HG03025 (cell line): ENCODE data around the gene GPR37.

Source experiments
- ATAC-seq: cut with Tn5 transposase; IDR thresholded peaks from one replicate; pipeline ENCODE4 v1.9.1; 2021; ENCODE audit warnings: mild to moderate bottlenecking, moderate library complexity; ENCODE audit not compliant: unreplicated experiment, low FRiP score

Gene GPR37

GRCh38 chr7:124737760-124738300, 27.8 kb downstream of the GPR37 start:
- ATAC-seq: no peak

GRCh38 chr7:124728610-124729009, 37.0 kb downstream of the GPR37 start:
- no peak for ATAC-seq

GRCh38 chr7:124724507-124725192, 40.9 kb downstream of the GPR37 start:
- ATAC-seq: no peak

DNA sequence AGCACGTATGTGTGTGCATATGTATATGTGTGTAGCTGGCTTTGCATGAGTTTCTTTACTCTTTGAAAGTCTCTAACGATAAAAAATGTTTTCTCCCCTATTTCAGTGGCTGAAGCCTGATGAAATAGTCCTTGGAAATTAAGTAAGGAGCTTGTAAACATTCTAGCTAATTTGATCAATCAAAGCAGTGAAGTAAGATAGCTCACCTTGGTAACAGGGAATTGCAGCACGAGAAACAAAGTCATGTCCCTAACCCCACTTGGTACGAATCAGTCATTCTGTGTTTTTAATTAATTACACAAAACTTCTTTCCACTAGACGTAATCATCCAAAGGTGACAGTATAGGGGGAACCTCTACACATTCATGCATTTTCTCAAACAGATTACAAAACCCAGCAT, 41.5 kb downstream of the GPR37 start:
- no peak for ATAC-seq

GRCh38 chr7:124723012-124723411, 42.6 kb downstream of the GPR37 start:
- ATAC-seq: no peak

DNA sequence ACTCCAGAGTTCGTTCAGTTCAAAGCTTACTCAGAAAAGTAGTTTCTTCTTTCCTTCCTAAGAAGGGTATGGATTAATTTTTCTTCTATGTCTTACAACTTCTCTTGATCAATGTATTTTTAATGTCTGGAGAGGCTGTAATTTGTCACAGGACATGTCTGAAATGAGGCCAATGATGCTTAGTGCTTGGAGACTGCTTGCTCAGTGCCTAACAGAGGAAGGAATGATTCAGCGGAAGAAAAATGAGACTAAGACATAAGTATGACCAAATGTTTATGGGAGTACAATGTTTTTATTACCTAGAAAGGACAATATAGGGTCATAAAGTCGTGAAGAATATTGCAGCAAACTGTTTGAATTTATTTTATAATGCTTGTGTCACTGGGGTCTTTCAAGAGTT, 43.3 kb downstream of the GPR37 start:
- no peak for ATAC-seq

DNA sequence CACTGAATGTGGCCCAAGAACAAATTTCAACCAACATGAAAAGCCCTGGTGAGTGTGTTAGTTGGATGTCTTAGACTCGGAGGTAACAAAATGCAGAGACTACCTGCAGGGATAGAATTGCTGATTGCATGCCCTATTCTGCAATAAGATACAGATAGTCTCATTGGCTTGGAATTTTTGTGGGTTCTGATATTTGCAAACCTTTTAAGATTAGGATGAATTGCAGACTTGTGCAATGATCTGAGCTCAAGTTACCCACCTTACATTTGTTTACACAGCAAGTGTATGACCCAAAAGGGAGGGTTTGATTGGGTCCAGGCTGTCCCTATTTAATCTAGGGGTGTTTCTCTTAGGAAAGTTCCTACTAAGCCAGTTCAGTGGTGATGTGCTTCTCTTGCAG, 45.4 kb downstream of the GPR37 start:
- no peak for ATAC-seq

DNA sequence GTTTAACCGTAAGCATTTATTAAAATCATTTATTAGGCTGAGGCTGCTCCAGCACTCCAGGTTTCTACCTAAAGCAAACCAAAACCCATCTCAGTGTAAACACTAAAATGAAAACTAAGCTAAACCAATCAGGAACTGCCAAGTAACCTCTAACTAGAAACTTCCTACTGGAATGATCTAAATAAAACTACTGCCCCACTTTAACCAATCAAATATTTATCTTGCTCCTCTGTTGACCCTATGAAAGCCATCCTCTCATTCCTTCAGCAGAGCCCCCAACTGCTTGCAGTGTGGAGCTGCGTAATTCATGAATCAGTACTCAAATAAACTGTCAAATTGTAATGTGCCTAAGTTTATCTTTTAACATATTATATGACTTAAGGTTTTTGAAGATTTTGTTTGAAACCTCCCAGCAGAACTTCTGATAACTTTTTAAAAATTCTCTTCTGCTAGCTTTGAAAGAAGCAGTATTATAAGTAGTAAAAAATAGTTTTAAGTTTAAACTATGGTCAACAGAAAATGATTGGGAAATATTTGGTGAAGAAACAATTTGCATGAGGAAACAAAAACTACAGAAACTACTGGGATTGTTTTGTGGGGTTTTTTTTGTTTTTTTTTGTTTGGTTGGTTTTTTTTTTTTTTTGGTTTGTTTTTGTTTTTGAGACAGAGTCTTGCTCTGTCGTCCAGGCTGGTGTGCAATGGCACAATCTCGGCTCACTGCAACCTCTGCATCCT, 47.4 kb downstream of the GPR37 start:
- ATAC-seq: no peak

- no peak for ATAC-seq
Measured at GRCh38 chr7:124716894-124717293, 48.7 kb downstream of the GPR37 start.

GRCh38 chr7:124713086-124713485, 52.5 kb downstream of the GPR37 start:
- no peak for ATAC-seq

DNA sequence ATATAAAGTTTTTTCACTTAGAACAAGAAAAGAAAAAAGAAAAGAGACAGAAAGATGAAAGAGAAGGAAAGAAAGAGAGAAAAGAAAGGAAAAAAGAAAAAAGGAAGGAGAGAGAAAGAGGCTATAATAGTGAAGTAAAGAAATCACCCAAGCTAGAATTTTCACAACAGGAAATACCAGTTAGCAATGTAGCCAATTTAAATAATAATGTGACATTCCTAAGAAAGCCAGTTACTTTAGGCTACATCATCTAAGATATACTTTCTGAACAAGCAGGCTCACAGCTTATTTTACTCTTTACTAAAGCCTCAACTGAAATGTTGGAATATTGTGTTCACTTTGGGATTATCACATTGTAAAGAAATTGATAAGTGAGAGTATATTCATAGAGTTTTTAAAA, 53.6 kb downstream of the GPR37 start:
- ATAC-seq: no peak

- no peak for ATAC-seq
Measured at GRCh38 chr7:124702385-124702784, 63.2 kb downstream of the GPR37 start.

GRCh38 chr7:124701955-124702354, 63.6 kb downstream of the GPR37 start:
- no peak for ATAC-seq

DNA sequence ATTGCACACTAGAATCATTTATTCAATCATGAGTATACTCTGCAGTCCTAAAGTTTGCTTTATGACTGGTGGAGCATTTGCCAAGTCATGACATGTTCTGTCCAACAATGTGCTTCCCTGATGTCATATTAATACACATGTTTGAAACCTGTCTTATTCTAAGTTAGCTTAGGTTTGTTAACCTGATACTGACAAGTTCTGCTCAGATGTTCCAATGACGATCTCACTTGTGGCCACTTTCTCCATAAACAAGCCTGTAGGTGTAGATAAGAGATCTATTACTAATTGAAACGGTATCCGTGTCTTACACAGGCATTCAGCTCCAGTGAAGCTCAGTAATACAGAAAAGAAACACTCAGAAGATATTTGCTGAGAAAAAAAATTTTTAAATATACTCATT, 64.9 kb downstream of the GPR37 start:
- no peak for ATAC-seq

DNA sequence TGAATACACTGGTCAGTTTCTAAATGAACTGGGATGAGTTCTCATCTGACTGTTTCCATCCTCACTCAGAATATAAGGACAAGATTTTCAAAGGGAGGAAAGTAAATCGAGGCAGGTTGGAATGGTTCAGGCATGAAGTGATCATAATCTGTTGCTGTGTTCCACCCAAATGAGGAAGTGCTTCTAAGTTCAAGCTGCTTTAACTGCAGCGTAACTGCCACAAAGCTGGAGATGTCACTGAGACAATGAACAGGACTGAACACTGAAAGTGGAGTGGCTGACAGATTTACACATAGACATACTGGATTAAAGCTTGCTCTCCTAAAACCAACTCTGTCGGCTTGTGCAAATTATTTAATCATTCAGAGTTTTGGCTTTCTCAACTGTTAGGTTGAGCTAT, 66.6 kb downstream of the GPR37 start:
- no peak for ATAC-seq

DNA sequence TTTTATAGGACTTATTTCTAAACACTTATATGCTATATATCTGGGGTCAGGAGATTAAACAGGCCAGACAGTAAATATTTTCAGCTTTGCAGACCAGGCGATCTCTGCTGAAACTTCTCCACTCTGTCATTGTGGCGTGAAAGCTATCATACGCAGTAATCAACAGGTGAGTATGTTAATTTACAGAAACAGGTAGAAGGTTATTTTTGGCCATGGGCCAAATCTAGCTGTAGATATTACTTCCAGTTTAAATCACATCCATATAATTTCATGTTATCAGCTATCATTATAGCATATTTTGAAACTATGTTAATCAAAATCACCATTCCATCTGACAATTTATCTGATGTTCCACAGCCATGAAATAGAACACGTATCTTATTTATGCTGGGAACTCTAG, 67.8 kb downstream of the GPR37 start:
- ATAC-seq: no peak
